SH-SY5Y (cell line): Measurements from ENCODE around the gene CHN1.

ENCODE experiments used
- GATA2 ChIP-seq: IDR thresholded peaks from 2 replicates; pipeline ENCODE4 v1.6.1; 2011; ENCODE audit warnings: mild to moderate bottlenecking, low read depth, low read length
- GATA3 ChIP-seq: IDR thresholded peaks from 2 replicates; pipeline ENCODE4 v1.6.1; 2011; ENCODE audit warnings: low read depth, mild to moderate bottlenecking, low read length, moderate library complexity

GRCh38 chr2:174967691-174968260 is 37.4 kb downstream of the CHN1 start:
- TF ChIP-seq GATA3 (no peak), GATA2 (no peak)
